Testis (tissue), 2 donors: Measurements from ENCODE around the gene CDK4.

Experiments used
- POLR2A ChIP-seq: fragments of 450-650 bp; IDR thresholded peaks from one replicate; pipeline ENCODE4 v1.6.1; 2017; ENCODE audit warnings: antibody characterized with exemption, mild to moderate bottlenecking, moderate library complexity
- TF ChIP-seq, protein P1 (sequence below), 3 experiments: fragments of 450-650 bp in 2 of 3; fragments of 200-600 bp in 1 of 3; sonication (generic) in 1 of 3; IDR thresholded peaks; one replicate each; pipeline ENCODE4 v1.5.1; 2016 to 2019; ENCODE audit warnings: antibody characterized with exemption in 3 of 3, mild to moderate bottlenecking in 2 of 3, moderate library complexity in 1 of 3

DNA sequence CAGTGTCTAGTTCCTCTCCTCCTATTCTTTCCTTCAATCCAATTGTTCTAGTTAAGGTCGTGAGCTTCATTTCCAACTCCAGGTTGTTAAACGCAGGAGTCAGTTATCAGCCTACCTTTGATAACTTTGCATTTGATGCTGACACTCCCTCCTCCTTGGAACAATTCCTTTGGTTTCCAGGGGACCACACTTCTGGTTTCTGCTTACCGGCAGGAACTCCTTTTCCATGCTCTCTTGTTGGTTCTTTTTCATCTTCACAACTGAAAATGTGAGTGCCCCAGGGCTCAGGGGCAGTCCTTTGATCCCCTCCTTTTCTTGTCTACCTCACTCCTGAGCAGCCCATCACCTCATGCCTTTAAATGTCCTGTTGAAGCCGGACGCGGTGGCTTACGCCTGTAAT, 25.3 kb upstream of the CDK4 start:
- TF ChIP-seq POLR2A: no peak
- TF ChIP-seq, protein P1, sequence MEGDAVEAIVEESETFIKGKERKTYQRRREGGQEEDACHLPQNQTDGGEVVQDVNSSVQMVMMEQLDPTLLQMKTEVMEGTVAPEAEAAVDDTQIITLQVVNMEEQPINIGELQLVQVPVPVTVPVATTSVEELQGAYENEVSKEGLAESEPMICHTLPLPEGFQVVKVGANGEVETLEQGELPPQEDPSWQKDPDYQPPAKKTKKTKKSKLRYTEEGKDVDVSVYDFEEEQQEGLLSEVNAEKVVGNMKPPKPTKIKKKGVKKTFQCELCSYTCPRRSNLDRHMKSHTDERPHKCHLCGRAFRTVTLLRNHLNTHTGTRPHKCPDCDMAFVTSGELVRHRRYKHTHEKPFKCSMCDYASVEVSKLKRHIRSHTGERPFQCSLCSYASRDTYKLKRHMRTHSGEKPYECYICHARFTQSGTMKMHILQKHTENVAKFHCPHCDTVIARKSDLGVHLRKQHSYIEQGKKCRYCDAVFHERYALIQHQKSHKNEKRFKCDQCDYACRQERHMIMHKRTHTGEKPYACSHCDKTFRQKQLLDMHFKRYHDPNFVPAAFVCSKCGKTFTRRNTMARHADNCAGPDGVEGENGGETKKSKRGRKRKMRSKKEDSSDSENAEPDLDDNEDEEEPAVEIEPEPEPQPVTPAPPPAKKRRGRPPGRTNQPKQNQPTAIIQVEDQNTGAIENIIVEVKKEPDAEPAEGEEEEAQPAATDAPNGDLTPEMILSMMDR (IDR thresholded peaks at IDR 0.05): no peak
